Endometrium (tissue), 2 donors: ENCODE data around the gene MAP1LC3B2.

Experiments
- FAIRE-seq: peaks from 2 replicates; lab custom pipeline; 2012; peaks lifted over from hg19 to GRCh38; lab: Jason Lieb, UNC
- donor health status: control.
- donor health status: control.

MAP1LC3B2 gene

GRCh38 chr12:116597886-116598285 is 38.7 kb downstream of the MAP1LC3B2 start:
- no peak for FAIRE-seq

- FAIRE-seq, result no peak
These were observed 39.4 kb downstream of the MAP1LC3B2 start for GRCh38 chr12:116598311-116599284.

- no peak for FAIRE-seq
These were observed 40.3 kb downstream of the MAP1LC3B2 start for GRCh38 chr12:116599285-116600136.

GRCh38 chr12:116600959-116601918 is 42.1 kb downstream of the MAP1LC3B2 start:
- FAIRE-seq, result no peak

- no peak for FAIRE-seq
These were observed 43.0 kb downstream of the MAP1LC3B2 start for GRCh38 chr12:116601933-116602810.

- no peak for FAIRE-seq
These were observed 44.5 kb downstream of the MAP1LC3B2 start for GRCh38 chr12:116603546-116604177.

GRCh38 chr12:116604178-116604895 is 45.2 kb downstream of the MAP1LC3B2 start:
- peak; percentile 92 for FAIRE-seq

GRCh38 chr12:116604951-116605641 is 45.9 kb downstream of the MAP1LC3B2 start:
- no peak for FAIRE-seq

GRCh38 chr12:116606397-116606796 is 47.2 kb downstream of the MAP1LC3B2 start:
- FAIRE-seq, result no peak

GRCh38 chr12:116607039-116607438 is 47.9 kb downstream of the MAP1LC3B2 start:
- no peak for FAIRE-seq

GRCh38 chr12:116609319-116610114 is 50.3 kb downstream of the MAP1LC3B2 start:
- no peak for FAIRE-seq

- no peak for FAIRE-seq
These were observed 51.9 kb downstream of the MAP1LC3B2 start for GRCh38 chr12:116610971-116611541.

- FAIRE-seq, result no peak
These were observed 53.3 kb downstream of the MAP1LC3B2 start for GRCh38 chr12:116612436-116612835.

- no peak for FAIRE-seq
These were observed 54.1 kb downstream of the MAP1LC3B2 start for GRCh38 chr12:116613256-116613655.

GRCh38 chr12:116614194-116614915 is 55.2 kb downstream of the MAP1LC3B2 start:
- FAIRE-seq, result no peak

- FAIRE-seq, result no peak
These were observed 56.1 kb downstream of the MAP1LC3B2 start for GRCh38 chr12:116615141-116615861.
